HUDEP-2 (cell line): ENCODE results near the gene PERCC1.

Experiments
- DNase-seq, 76 experiments: peaks; one replicate each; lab custom pipeline; 2025; ENCODE audit not compliant: unreplicated experiment in 76 of 76; lab: John Stamatoyannopoulos, UW

Gene PERCC1

DNA sequence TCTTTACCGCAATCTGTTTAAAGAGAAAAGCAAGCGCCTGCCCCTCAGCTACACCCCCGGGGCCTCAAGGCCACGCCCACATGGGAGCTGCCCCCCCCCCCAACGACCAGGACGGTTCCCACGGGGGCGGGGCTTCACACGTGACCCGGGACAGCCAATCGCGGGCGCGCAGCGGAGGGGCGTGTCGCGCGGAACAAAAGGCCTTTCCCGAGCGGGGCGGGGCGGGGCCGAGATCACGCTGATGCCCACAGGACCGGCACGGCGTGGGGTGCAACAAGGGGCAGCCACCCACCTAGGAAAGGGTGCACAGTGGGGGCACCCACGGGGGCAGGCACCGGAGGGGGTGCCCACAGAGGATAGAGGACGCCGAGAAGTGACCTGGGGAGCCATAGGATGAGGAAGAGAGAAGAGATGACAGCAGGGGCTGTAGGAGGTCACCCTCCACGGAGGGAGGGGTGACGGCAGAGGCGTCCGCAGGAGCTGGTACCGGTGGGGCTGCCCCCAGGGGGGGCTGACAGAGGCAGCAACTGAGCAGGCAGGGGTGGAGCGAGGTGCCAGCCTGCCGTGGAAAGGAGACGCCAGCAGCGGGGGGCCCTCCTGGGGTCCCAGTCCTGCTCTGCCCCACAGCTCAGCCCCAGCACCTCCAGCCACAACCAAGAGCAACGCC is 22.6 kb upstream of the PERCC1 start:
- peak in 74 of 76 experiments; percentile 43 to 98 (median 88) for DNase-seq

DNA sequence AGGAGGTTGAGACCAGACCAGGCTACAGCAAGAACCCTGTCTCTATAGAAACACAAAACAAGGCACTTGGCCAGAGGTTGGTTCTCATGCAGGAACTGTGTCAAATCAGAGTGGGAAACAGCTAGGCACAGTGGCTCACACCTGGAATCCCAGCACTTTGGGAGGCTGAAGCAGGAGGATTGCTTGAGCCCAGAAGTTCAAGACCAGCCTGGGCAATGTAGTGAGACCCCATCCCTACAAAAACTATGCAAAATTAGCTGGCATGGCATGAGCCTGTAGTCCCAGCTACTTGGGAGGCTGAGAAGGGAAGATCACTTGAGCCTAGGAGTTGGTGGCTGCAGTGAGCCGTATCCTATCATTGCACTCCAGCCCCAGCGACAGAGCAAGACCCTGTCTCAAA is 18.0 kb upstream of the PERCC1 start:
- no peak for DNase-seq

DNA sequence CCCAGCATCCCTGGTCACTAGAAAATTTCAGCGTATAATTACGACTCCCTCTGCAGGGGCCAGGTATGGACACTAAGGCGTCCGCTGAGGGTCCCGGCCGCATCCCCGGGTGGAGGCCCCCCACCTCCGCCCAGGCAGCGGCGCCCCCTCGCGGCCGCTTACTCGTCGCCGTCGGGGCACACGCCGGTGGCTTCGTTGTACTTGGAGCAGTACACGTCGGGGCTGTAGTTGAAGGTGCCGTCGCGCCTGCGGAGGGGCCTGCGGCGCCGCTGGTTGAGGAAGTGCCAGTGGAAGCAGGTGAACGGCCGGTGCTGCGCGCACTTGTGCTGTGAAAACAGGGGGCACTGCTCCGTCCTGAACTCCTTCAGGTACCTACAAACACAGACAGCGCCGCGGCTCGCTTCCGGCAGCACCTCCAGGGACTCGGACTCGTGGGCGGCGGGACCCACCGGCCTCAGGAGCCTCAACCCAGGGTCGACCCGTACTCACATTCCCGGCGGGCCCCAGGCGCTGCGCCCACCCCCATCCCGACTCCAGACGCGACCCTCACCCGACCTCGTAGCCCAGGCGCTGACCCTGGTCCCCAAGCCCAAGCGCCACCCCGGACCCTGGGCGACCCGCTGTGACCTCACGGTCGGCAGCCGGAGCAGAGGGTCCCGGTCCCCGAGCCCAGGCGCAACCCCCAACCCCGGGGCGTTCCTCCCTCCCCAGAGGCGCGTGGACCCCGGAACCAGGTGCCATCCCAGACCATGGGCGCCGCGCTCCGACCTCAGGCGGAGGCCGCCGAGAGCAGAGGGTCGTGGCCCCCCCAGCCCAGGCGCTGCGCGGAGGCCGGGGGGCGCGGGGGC is 17.0 kb upstream of the PERCC1 start:
- DNase-seq: peak in 56 of 76 experiments; percentile 2 to 64 (median 38)

DNA sequence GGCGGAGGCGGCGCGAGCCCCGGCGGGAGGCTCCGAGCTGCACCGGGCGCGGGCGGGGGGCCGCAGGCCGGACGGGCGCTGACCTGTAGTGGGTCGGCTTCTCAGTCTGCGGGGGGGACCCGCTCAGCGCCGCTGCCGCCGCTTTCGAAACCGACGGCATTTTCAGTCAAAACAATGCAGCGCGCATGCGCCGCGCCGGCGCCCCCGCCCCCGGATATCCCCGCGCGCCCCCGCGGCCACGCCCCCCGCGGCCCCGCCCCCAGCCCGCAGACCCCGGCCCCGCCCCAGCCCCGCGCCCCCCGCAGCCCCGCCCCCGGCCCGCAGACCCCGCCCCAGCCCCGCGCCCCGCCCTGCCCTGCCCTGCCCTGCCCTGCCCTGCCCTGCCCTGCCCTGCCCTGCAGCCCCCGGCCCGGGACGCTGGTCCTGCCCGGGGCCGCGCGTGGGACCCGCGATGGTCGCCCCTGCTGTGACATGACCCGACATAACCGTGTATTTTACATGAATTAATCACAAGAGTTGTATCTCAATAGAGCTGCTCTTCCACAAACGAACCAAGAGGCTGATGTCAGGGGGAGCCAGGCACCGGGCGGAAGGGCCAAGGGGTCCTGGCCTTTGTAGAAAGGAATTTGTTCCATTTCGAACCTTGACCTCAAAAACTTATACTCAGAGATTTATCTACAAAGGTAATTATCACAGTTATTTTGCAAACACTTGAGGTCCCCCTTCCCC is 16.2 kb upstream of the PERCC1 start, which contains the start of gene UNKL:
TSS of gene UNKL (minus strand) at position 173 of the 729 bp plus-strand sequence. CDS start at position 160, 13 bp downstream.
- peak in 45 of 76 experiments; percentile 3 to 55 (median 27) for DNase-seq

DNA sequence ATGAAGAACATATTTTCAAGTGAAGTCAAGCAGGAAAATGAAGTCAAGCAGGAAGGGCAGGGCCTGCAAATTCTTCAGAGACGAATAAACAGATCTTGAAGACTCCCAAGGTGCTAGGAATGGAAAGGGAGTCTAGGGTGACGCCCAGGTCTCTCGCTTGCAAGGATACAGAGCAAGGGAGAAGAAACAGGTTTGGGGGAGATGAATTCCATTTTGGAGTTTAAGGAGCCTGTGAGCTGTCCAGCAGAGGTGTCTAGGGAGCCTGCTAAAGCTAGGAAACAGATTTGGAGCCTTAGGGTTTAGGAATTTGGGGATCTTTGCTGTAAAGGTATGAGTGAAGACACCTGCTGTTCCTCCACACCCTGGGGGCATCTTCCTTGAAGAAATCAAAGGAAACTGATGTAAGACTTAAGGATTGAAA is 14.3 kb upstream of the PERCC1 start:
- DNase-seq: no peak

DNA sequence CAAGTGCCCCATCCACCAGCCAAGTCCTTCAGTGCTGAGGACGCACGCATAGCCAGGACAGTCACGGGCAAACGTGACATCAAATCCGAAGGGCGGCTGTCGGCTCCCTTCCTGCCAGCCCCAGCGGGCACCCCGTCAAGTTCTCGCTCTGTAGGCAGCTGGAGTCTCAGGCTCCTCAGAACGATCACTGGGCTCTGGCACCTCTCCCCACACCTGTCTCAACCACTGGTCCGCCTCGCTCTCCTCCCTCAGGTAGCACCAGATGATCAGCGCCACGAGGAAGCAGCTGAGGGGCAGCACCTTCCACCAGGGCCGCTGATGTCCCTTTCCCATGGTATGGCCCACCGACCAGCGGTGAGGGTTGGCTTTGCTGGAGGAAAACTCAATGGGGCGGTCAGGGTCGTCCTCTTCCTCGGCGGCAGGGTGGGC is 10.8 kb upstream of the PERCC1 start:
- DNase-seq: no peak

DNA sequence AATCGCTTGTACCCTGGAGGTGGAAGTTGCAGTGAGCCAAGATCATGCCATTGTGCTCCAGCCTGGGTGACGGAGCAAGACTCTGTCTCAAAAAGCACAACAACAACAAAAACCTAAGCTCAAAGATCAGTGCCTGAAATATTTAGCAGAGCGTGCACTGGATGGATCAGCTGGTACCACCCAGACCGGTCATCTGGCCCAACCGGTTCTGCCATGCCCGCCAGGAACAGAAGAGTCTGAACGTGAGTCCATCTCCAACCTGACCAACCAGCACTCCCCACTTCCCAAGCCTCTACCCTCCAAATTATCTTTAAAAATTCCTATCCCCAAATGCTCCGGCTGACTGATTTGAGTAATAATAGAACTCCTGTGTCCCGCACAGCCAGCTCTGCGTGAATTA is 8.8 kb upstream of the PERCC1 start:
- no peak for DNase-seq

DNA sequence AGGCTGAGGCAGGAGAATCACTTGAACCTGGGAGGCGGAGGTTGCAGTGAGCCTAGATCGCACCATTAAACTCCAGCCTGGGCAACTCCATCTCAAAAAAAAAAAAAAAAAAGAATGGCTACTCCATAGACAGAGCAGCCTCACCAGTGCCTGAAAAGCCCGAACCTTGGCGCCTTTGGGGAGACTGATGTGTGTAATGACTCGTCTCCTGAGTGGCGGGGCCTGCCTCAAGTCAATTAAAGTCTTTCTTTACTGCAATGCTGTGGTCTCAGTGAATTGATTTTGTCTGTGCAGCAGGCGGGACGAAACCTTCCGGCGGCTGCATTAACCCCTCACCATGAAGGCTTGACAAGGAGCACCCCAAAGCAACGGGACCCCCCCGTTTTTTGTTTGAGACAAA is 6.8 kb upstream of the PERCC1 start:
- DNase-seq: no peak

DNA sequence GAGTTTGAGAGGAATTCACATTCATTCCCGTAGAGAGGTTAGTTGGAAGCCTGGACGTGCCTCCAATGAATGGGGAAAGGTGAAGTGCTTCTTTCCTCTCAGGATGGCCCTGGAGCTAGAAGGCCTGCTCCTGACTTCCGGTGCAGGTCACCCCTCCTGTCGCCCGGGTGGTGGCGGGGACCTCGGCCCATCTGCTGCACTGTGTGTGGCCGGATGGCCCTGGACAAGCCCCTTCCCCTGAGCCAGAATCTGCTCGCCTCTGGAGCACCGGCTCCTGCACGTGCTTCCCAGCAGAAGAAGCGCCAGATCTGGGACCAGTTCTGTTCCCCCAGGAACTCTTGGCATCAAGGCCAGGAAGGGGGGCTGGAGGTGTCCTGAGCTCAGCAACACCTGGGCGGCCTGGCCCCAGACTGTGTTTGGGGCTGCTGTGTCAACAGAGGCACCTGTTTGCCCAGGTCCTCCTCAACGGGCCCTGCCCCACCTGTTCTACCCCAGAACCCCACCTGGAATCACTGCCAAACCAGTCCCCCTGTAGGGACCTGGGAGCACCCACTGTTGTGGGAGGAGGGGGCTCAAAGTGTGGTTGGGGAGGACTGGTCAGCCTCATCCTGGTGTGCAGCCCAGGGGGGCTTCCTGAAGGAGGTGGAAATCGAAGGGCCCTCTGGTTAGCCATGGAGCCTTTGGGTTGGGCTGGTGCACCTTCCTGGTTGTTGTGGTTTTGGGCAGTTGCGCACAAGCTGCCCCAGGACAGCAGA is 5.1 kb upstream of the PERCC1 start:
- DNase-seq: no peak

DNA sequence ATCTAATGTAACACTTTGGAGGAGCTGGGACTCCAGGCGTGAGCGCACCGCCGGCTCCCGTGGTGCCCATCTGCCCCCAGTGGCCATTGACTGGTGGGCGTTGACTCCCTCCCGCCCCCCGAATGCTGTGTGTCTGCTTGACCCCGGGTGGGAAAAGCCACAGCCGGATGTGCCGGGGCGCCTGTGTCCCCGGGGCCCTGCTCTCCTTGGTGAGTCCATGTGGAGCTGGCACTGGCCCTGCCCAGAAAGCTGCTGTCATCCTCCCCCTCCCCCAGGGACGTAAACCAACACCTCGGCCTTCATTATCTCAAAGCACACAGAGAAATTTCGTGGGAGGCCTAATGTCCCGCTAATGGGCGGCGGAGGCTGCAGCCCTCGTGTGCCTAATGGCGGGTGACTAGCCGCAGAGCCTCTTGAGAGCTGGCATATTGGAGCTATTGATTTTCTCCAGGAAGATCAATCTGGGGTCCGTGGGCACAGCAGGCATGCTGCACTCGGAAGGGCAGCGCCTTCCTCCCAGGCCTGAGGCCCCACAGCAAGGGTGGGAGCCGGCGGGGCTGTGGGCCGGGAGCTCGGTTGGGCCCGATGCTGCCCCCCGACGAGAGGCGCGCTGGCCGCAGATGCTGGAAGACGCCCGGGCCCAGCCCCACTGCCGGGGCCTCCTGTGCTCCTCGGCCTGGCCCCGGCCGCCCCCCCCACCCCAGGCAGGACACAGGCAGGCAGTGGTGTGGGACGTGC is 4.0 kb upstream of the PERCC1 start:
- peak in 10 of 76 experiments; percentile 4 to 30 (median 16) for DNase-seq

DNA sequence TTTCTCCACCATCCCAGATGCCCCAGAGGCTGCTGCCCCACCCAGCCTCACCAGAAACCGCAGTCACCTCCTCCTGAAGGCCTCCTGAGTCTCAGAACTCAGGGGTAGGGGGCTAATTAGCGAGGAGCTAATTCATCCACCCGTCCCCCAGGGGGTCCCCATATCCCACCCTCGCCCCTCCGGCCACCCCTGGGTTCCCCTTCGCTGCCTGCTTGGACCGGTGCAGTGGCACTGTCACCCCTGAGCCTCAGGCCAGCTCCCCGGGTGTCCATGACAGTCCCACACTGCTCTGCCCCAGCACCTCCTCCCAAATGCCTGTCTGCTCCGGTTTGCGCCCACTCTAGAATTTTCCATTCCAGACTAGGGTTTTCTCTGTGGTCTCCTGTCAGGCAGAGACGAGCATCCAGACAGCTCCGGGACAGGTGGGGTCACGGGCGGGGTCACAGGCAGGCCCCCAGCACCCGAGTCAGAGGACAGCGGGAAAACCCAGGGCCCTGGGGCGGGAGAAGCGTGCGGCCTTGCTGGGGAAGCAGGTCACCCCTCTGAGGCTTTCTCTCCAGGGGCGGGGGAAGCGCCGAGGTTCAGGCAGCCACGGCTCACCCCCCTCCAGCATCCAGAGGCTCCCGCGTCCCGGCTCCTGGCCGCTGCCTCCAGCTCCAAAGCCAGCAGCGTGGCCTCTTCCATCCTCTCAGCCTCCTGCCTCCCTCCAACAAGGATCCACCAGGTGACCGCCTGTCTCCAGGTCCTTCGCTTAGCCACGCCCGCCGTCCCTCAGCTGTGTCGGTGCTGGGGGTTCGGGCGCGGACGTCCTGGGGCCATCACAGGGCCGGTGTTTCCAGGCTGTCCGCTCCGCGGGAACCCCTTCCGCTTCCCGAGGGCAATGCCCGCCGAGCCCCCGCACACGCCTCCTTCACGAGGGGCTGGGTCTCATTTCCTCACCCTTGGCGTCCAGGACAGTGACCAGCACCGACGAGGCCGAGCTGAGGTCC is 3.1 kb upstream of the PERCC1 start:
- no peak for DNase-seq

DNA sequence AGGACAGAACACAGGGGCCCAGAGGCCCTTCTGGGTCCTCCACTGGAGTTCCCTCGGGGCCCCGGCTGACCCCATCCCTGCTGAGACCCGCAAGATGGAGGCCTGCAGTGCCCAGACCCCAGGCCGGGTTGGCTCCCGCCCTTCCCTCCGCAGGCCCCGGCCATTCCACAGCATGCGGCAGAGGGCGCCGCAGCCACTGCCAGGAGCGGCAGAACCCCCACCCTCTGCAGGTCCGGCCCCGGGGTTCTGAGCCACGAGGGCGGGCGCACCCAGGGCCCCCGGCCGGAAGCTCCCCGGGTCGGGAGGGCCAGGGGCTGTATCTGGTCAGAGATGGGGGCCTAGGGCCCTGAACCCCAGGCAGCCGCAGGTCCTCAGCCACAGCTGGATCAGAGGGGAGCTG is 2.4 kb upstream of the PERCC1 start:
- peak in 43 of 76 experiments; percentile 2 to 61 (median 32) for DNase-seq

DNA sequence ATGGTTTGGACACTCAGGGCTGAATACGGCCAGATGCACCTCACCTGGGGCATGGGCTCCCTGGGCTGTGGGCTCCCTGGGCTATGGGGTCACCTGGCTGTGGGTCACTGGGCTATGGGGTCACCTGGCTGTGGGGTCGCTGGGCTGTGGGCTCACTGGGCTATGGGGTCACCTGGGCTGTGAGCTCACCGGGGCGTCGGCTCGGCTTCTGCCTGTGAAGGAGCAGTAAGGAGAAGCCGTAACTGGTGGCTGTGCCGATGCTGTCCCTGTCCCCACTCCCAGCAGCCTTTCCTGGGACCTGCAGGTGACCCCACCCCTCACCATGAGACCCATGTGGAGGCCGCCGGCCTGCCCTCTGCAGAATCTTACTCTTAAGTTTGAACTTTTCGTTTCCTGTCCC is 1.9 kb upstream of the PERCC1 start:
- no peak for DNase-seq

DNA sequence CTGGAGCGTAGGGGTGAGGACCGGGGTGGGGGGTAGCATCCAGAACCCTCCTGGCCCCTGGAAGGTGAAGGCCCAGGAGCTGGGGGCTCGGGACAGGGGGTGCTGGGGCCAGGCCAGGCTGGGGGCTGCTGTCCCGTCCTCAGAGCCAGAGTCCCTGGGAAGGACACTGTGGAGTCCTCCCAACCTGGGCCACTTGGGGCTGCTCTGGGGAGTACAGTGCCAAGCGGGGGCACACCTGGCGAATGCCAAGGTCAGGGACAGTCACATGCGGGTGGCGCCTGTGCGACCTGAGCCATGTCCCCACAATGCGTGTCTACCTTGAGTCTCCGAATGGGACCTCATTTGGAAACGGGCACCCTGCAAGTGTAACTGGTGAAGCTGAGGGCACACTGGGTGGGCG is 1.2 kb upstream of the PERCC1 start:
- no peak for DNase-seq

DNA sequence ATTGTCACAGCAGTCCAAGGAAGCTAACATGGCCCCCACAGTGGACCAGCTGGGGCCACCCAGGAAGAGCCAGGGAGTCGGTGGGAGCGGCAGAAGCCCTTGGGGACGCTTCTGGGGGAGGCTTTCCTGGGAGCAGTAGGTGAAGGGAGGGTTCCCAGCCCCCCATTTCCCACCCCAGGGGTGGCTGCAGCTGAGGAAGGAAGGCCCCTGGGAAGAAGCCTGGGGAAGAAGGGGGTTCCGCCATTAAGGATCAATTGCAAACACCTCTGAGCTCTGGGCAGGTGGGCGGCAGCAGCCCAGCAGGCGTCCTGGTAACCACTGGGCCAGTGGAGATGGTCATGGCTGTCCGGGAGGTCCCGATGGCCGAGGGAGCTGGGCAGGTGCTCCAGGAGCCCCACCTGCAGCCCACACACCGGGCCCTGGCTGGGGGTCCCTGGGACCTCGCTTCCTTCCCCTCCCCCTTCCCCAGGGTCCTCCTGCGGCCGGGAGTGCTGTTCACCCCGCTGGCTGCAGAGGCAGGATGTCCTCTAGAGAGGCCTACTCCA is 592 bp upstream of the PERCC1 start:
- DNase-seq: no peak

DNA sequence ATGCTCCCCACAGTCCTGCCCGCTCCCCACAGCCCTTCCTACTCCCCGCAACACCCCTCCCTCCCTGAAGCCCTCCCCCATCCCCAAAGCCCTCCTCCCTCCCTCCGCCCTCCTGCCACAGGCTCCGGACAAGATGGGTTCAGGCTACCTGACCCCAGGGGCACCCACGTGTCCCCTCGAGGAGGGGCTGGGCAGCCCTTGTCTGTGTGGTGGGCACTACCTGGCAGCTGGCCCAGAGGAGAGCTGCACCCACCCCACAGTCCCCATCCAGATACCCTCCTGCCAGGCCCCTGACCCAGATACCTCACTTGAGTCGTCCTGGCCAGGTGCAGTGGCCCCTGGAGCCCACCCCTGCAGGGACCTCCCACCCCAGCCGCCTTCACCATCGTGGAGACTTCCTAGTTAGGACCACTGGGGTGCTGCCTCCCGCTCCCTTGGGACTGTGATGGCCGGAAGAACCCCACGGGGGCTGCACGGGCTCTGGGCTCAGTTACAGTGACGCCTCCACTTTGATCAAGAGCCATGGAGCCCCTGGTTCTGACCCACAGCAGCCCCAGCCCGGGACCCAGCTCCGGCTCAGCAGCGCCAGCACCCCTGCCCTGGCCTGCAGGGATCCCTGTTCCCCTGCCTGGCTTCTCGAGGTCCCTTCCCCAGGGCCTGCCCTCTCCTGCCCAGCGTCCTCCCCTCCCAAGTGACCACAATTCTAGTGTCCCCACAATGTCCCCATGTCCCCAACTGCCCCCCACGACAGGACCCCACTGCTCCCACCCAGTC is 806 bp downstream of the PERCC1 start:
- DNase-seq: no peak

DNA sequence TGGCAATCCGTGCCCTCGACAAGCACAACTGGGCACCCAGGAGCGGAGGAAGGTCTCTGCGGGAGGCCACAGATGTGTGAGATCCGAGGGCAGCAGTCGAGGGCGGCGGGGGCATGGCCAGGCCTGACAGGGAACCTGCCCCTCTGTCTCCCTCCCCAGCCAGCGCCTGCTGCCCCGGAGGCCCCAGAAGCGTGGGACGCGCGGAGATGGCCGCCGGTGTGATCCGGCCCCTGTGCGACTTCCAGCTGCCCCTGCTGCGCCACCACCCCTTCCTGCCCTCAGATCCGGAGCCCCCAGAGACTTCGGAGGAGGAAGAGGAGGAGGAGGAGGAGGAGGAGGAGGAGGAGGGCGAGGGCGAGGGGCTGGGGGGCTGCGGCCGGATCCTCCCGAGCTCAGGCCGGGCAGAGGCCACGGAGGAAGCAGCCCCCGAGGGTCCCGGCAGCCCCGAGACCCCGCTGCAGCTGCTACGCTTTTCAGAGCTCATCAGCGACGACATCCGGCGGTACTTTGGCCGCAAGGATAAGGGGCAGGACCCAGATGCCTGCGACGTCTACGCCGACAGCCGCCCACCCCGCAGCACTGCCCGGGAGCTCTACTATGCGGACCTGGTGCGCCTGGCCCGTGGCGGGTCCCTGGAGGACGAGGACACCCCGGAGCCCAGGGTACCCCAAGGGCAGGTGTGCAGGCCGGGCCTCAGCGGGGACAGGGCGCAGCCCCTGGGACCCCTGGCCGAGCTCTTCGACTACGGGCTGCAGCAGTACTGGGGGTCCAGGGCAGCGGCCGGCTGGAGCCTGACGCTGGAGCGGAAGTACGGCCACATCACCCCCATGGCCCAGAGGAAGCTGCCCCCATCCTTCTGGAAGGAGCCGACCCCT is 1.7 kb downstream of the PERCC1 start:
- DNase-seq: no peak
